GM12891 (cell line): ENCODE data around the gene NKAIN2.

Experiments
- DNase-seq: peaks from one replicate; pipeline ENCODE4 v3.0.0; 2011; ENCODE audit warnings: low spot score; ENCODE audit not compliant: insufficient read length
- FAIRE-seq: peaks from 2 replicates; lab custom pipeline; 2011; peaks lifted over from hg19 to GRCh38; lab: Jason Lieb, UNC
- PAX5 ChIP-seq: IDR thresholded peaks from 2 replicates; pipeline ENCODE4 v1.6.1; 2011; ENCODE audit warnings: low read length, moderate library complexity, mild to moderate bottlenecking; ENCODE audit not compliant: insufficient read depth, severe bottlenecking
- POLR2A ChIP-seq: IDR thresholded peaks from 2 replicates; pipeline ENCODE4 v1.6.1; 2011; ENCODE audit warnings: low read depth, low read length, control low read depth
- POLR2AphosphoS5 ChIP-seq: IDR thresholded peaks from 2 replicates; pipeline ENCODE4 v1.6.1; 2011; ENCODE audit warnings: low read depth, low read length, control low read depth
- POU2F2 ChIP-seq: IDR thresholded peaks from 2 replicates; pipeline ENCODE4 v1.6.1; 2011; ENCODE audit warnings: low read depth, mild to moderate bottlenecking, control low read depth, low read length, moderate library complexity
- SPI1 ChIP-seq: IDR thresholded peaks from 2 replicates; pipeline ENCODE4 v1.6.1; 2011; ENCODE audit warnings: low read depth, low read length, control low read depth
- TAF1 ChIP-seq: IDR thresholded peaks from 2 replicates; pipeline ENCODE4 v1.6.1; 2011; ENCODE audit warnings: low read depth, low read length, control low read depth

The NKAIN2 gene

DNA sequence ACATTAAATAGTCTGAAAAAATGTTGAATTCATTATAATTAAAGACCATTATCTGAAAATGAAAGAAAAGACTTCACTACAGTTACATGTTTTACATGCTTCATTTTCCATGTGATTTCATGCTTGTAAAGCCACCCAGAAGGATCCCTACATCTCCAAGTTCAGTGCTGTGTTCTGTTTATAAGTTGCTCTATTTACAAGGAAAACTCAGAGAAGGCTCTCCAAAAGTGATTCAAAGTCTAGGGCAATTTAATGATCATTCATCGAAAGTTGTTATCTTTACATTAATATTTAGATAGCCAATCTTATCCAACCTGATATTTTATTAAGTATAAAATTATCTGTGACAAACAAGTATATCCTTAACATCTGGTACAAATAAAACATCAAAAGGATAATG lies 663.7 kb downstream of the NKAIN2 start:
- FAIRE-seq, result no peak
- TF ChIP-seq POU2F2, result no peak
- TF ChIP-seq PAX5, result no peak
- no peak for TF ChIP-seq SPI1
- TF ChIP-seq POLR2AphosphoS5, result no peak
- TF ChIP-seq TAF1, result no peak
- TF ChIP-seq POLR2A, result no peak
- DNase-seq, result no peak

DNA sequence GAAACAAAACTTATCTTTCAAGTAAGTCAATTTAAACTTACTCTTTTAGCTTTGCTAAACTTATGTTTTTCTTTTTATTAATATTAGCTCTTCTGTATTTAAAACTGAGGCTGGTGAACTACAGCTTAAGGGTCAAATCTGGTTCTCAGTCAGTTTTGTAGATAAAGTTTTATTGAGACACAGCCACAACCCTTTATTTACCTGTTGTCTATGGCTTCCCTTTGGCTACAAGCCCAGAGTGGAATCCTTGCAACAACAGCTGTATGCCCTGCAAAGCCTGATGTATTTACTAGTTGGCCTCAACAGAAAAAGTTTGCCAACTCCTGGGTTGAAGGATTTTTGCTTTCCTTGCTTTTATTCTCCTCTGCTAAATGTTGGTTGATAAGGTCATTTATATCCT lies 667.1 kb downstream of the NKAIN2 start:
- TF ChIP-seq PAX5, result no peak
- TF ChIP-seq TAF1, result no peak
- no peak for TF ChIP-seq SPI1
- no peak for DNase-seq
- no peak for FAIRE-seq

DNA sequence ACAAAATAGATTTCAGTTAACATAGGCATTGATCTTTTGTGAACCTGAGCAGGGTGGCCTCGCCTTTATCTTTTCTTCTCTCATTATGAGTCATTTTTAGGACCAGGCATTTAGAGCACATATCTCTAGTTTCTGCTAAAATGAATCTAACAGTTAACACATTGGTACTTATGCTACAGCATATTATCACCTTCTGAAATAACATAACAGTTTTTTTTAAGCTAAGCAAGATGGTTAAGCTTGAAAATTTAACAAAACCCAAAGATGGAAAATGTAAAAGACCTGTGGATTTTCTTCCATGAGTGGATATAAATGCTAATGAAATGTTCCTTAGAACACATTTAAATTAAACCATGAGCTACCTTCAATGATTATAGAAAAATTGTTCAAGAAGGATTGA lies 671.5 kb downstream of the NKAIN2 start:
- no peak for TF ChIP-seq SPI1
- no peak for TF ChIP-seq PAX5
- no peak for TF ChIP-seq TAF1
- TF ChIP-seq POLR2AphosphoS5, result no peak
- no peak for TF ChIP-seq POLR2A
- TF ChIP-seq POU2F2, result no peak
- FAIRE-seq (no peak), DNase-seq (no peak)

DNA sequence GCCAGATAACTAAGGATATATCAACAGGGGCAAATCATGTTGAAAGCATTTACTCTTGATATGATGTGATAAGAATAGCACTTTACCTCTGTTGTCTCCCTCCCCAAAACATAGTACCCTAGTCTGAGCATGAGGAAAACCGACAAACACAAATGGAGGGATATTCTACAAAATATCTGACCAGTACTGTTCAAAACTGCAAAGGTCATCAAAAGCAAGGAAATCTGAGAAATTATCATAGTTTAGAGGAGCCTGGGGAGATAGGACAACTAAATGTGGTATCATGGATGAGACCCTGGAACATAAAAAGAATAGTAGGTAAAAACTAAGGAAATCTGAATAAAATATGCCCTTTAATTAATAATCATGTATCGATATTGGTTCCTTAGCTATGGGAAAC lies 675.2 kb downstream of the NKAIN2 start:
- no peak for DNase-seq
- TF ChIP-seq POLR2AphosphoS5, result no peak
- no peak for TF ChIP-seq POLR2A
- no peak for TF ChIP-seq TAF1
- TF ChIP-seq SPI1, result no peak
- TF ChIP-seq POU2F2, result no peak
- no peak for TF ChIP-seq PAX5
- FAIRE-seq, result no peak

DNA sequence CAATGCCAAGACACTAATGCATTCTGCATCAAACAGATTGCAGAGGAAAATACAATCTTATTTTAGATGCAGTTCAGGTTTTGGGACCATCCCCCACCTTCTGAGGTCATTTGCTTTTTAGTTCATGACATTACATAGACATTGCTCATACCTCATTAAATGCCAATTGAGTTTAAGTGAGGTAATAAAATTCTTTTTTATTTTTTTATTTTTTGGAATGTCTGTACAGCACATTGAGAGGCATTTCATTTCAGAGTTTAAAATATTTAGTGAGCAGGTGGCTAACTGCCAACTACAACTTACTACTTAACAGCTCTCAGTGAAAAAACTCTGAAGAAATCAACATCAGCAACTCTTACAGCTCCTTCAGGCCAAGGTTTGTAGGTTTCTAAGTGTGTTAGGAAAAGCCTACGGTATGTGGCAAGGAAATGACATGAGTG lies 676.3 kb downstream of the NKAIN2 start:
- FAIRE-seq, result no peak
- TF ChIP-seq SPI1 (no peak), PAX5 (no peak), POLR2A (no peak), POLR2AphosphoS5 (no peak), POU2F2 (no peak), TAF1 (no peak)

DNA sequence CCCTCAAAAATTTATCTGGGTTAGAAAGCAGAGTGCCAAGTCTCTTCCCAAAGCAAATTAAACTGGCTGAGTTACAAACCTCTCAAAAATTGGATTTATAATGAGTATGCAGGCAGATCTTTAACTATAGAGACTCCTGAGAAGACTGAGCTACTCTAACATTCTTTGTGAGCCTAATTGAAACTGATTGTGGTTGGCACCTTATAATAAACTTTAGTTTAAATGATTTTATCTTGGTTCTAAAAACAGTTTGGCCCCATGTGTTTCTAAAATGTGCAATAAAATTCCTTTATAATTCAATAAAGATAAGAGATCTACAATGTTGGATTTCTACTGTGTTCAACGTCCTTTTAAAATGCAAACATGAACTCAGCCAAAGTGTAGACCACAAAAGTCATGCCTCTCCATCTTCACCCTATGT lies 678.4 kb downstream of the NKAIN2 start:
- DNase-seq (no peak), FAIRE-seq (no peak)
- TF ChIP-seq PAX5, result no peak
- TF ChIP-seq TAF1, result no peak
- no peak for TF ChIP-seq SPI1
- TF ChIP-seq POU2F2, result no peak
- no peak for TF ChIP-seq POLR2A
- no peak for TF ChIP-seq POLR2AphosphoS5

More for the DNA sequence above, 676.3 kb downstream of the NKAIN2 start:
- no peak for DNase-seq

DNA sequence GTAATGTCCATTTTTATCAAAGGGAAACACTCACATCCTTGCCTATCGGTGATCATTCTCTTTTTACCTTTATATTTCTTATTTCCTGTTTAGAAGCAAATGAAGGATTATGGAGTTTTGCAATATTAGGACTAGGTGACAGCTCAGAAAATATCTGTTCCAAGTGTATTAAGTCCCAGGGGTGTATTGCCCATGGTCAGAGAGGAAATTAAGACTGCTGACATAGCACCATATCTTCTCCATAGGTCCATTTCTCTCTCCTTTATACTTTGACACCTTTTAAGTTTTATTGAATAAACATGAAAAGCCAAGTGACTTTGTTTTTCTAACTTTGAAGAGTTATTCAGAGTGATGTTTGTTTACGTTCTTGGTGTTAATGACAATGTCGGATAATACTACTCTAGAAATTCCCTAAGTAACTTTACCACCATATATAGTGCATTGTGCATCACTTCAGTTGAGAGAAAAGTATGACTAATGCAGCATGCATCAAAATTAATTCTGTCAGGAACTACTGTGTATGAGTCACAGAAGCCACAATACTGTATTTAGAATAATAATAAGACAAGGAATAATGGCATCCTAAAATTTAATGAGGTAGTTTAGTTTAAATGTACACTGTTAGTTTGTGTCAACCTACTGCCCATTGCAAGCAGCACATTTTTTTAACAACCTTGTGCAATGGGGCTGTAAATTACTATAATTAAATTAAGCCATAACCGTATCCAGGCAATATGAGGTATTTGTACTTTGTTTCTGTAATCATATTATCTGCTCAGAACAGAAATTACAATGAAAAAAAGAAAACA lies 684.2 kb downstream of the NKAIN2 start:
- no peak for TF ChIP-seq POU2F2
- no peak for TF ChIP-seq SPI1
- no peak for TF ChIP-seq POLR2A
- no peak for TF ChIP-seq POLR2AphosphoS5
- no peak for TF ChIP-seq PAX5
- TF ChIP-seq TAF1, result no peak
- no peak for DNase-seq
- no peak for FAIRE-seq

DNA sequence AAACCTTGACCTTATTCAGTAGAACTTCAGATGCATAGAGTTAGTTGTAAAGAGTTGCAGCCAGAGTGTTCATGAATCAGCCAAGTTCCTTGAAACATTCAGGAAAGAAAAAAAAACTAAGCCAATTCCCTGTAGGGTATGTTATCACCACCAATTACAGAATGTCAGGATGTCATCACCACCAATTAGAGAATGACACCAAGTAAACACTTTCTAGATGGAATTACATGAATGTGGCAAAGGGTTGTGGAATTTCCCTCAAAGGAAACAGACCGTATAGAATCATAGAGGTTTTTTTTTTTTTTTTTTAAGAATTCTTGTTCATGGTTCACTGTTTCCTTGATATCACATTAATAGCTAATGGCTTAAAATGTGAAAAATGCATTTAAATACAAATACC lies 686.5 kb downstream of the NKAIN2 start:
- no peak for FAIRE-seq

DNA sequence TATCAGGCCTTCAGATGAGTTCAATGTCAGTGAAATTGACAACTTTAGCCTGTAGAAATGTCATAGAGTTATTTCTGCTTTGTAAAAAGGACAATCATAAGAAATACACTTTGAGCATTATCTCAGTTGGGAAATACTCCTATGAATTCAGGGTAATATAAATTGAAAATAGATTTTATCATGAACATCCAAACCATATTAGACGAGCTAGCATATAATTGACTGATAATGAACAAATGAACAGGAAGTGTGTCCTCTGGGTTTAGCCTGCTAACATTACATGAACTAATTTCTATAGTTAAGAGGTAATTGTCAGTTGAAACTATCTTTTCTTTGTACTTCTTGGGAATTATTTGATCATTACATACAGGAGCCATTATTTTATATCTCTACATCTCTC lies 689.6 kb downstream of the NKAIN2 start:
- no peak for DNase-seq
- FAIRE-seq, result no peak
- TF ChIP-seq POU2F2 (no peak), POLR2AphosphoS5 (no peak), POLR2A (no peak), SPI1 (no peak), TAF1 (no peak), PAX5 (no peak)

More for the DNA sequence above, 686.5 kb downstream of the NKAIN2 start:
- no peak for DNase-seq
- TF ChIP-seq PAX5, result no peak
- no peak for TF ChIP-seq POU2F2
- no peak for TF ChIP-seq POLR2AphosphoS5
- TF ChIP-seq SPI1, result no peak

DNA sequence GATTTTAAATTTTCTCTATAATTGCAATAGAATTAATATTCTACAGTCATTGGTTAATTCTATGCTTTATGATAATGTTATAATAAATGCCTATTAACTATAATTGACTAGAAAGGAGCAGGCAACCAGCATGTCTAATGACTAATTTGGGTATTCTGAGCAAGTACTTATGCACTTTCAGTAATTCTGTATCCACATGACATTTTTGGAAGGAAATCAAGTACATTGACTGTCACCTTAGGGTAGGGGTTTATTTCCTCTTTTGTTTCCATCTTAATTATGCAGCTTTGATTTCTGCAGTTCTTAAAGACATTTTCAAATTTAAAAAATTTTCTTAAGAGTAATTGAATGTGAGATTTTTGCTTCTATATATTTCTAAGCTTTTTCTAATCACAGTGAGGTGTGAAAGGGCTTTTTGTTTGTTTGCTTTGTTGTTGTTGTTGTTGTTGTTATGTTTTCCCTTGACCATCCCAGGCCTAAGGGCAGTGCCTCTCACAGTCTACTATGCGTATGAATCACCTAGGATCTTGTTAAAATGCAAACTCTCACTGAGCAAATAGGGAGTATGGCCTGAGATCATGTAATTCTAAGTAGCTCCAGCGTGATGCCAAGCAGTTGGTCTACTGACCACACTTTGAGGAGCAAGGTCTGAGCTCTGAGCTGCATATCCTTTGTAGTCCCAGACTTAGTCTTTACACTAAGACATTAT lies 691.4 kb downstream of the NKAIN2 start:
- DNase-seq, result no peak
- TF ChIP-seq POLR2A (no peak), POU2F2 (no peak), PAX5 (no peak), SPI1 (no peak), POLR2AphosphoS5 (no peak), TAF1 (no peak)
- no peak for FAIRE-seq
